22Rv1 (cell line): ENCODE measurements around the gene RBMXL3.

Experiments
- ZFX ChIP-seq: fragments of 450-650 bp; IDR thresholded peaks from 2 replicates; pipeline ENCODE4 v1.6.1; 2017; ENCODE audit warnings: antibody characterized with exemption, borderline replicate concordance
- TF ChIP-seq, protein P1 (sequence below): fragments of 450-650 bp; IDR thresholded peaks from 2 replicates; pipeline ENCODE4 v1.5.1; 2017; ENCODE audit warnings: mild to moderate bottlenecking

DNA sequence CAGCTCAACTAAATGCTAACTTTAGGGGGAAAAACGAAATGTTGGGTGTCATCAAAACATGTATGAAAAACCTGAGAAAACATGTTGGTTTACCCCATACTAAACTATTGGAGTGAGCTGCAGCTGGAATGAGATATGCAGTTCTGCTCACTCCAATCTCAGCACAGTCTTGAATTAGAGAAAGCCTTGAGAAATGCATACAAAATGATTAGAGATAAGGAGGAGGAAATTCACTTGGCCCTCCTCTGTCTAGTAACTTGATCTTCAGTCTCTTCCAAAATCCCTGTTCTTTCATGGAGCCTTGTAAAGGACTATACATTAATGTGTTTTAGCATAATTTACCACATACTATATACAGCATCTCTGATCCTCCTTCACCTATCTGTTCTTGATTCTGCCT lies 47.8 kb downstream of the RBMXL3 start:
- TF ChIP-seq, protein P1, sequence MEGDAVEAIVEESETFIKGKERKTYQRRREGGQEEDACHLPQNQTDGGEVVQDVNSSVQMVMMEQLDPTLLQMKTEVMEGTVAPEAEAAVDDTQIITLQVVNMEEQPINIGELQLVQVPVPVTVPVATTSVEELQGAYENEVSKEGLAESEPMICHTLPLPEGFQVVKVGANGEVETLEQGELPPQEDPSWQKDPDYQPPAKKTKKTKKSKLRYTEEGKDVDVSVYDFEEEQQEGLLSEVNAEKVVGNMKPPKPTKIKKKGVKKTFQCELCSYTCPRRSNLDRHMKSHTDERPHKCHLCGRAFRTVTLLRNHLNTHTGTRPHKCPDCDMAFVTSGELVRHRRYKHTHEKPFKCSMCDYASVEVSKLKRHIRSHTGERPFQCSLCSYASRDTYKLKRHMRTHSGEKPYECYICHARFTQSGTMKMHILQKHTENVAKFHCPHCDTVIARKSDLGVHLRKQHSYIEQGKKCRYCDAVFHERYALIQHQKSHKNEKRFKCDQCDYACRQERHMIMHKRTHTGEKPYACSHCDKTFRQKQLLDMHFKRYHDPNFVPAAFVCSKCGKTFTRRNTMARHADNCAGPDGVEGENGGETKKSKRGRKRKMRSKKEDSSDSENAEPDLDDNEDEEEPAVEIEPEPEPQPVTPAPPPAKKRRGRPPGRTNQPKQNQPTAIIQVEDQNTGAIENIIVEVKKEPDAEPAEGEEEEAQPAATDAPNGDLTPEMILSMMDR, result no peak
- TF ChIP-seq ZFX, result no peak
